ENCODE data around the gene RAB44.

RAB44 gene

DNA sequence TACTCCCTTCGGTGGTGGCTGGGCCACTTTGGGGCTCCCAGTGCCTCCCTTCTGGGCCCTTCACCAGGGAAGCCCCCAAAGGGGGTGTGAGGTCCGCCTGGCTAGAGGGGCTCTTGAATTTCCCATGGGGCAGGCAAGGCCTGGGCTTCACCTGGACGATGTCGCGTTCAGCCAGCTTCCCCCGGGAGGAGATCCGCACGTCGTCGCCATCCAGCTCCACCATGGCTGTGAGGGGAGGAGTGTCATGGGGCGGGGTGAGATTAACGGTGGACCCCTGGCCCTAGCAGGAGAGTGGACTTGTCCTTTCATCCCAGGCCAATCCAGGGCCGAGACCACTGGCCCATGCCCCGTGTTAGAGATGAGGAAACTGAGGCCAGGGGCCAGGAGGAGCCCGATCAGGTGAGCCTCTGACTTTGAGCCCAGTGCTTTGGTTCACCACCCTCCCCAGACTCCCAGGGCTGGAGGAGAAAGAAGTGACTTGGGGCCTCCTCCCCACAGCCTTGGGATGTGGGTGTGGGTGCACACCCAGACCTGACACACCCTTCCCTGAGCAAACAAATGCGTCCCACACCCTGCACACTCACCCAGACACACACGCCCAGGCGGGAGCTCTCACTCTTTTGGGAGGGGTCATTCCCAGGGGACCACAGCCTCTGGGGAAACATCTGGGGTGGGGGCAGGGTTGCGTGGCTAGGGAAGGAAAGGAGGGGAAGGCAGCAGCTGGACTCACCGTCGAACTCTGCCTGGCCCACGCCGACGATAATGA, 46.1 kb downstream of the RAB44 start:
- no peak for TF ChIP-seq ZFX (IDR thresholded peaks at IDR 0.05; ENCODE audit: borderline replicate concordance)
- TF ChIP-seq, protein P1, sequence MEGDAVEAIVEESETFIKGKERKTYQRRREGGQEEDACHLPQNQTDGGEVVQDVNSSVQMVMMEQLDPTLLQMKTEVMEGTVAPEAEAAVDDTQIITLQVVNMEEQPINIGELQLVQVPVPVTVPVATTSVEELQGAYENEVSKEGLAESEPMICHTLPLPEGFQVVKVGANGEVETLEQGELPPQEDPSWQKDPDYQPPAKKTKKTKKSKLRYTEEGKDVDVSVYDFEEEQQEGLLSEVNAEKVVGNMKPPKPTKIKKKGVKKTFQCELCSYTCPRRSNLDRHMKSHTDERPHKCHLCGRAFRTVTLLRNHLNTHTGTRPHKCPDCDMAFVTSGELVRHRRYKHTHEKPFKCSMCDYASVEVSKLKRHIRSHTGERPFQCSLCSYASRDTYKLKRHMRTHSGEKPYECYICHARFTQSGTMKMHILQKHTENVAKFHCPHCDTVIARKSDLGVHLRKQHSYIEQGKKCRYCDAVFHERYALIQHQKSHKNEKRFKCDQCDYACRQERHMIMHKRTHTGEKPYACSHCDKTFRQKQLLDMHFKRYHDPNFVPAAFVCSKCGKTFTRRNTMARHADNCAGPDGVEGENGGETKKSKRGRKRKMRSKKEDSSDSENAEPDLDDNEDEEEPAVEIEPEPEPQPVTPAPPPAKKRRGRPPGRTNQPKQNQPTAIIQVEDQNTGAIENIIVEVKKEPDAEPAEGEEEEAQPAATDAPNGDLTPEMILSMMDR (IDR thresholded peaks at IDR 0.05) = no peak
- H3K27ac ChIP-seq = no peak overlapping the region

DNA sequence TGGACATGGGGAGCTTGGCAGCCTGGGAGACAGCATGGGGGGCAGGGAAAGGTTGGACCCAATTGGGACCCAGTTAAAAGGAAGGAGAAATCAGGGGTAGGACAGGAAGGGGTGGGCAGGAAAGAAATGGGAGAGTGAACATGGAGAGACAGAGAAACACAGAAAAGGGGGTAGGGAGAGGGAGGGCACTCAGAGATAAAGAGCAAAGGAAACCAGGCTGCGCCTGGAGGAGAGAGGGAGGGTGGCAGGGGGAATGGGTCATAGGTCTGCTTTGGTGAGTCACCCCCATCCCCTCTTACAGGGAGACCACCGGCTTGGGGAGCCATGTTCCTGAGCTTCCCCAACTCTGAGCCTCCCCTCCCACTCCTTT, 46.7 kb downstream of the RAB44 start:
- TF ChIP-seq, protein P1 (IDR thresholded peaks at IDR 0.05) = no peak
- TF ChIP-seq ZFX (IDR thresholded peaks at IDR 0.05; ENCODE audit: borderline replicate concordance) = no peak
- H3K27ac ChIP-seq = no peak overlapping the region

DNA sequence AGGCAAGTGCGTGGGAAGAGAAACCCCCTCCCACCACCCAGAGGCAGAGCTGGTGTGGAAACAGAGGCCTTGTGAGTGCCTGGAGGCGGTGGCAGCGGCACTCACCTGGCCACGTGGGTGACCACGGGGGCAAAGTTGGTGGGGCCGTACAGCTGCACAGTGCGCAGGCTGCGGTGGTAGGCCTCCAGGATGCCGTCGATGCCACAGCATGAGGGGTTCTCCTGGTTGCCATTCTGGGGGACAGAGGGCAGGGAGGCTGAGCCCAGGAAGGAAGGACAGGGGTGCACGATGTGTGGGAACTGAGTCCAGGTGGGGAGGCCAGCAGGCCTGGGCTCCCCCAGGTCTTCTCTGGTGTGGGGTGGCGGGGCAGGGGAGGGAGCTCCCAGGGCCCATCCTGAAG, 47.7 kb downstream of the RAB44 start:
- H3K27ac ChIP-seq = no peak overlapping the region
- no peak for TF ChIP-seq ZFX (IDR thresholded peaks at IDR 0.05; ENCODE audit: borderline replicate concordance)
- TF ChIP-seq, protein P1 (IDR thresholded peaks at IDR 0.05) = no peak

DNA sequence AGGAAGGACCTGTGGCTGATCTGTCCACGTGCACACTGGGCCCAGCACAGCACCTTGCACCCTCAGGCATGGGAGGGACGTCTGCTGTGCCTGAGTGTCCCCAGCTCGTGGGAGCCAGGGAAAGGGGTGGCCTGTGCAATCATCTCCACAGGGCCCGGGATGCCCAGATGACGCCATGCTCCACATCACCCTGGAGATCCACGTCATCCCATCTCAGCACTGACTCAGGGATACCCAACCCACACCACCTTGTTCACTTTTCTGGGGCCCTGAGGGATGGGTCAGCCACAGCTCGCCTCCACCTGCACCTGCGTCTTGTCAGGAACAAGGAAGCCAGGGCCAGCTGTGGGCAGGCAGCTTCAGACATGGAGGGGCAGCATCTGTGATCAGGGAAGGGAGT, 48.2 kb downstream of the RAB44 start:
- TF ChIP-seq ZFX (IDR thresholded peaks at IDR 0.05; ENCODE audit: borderline replicate concordance) = no peak
- TF ChIP-seq, protein P1 (IDR thresholded peaks at IDR 0.05) = no peak

DNA sequence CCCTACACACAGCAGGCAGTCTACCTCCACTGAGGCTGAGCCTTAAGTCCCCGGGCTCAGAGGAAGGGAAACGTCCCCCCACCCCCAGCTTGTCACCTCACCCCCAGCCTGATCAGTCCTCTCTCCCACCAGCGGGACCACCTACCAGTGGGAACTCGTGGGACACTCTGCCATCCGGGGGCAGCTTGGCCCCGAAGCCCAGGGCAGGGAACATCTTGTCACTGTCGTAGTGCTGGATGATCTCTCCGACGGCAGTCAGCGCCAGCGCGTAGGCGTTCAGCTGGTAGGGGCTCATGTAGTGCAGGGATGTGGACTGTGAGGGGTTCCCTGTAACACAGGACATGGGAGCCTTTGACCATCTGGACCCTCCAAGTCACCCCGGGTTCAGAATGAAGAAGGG, 48.6 kb downstream of the RAB44 start:
- no peak for TF ChIP-seq ZFX (IDR thresholded peaks at IDR 0.05; ENCODE audit: borderline replicate concordance)
- TF ChIP-seq, protein P1 (IDR thresholded peaks at IDR 0.05) = no peak
- H3K27ac ChIP-seq = no peak overlapping the region

More for the DNA sequence above, 48.2 kb downstream of the RAB44 start:
- H3K27ac ChIP-seq = no peak overlapping the region

DNA sequence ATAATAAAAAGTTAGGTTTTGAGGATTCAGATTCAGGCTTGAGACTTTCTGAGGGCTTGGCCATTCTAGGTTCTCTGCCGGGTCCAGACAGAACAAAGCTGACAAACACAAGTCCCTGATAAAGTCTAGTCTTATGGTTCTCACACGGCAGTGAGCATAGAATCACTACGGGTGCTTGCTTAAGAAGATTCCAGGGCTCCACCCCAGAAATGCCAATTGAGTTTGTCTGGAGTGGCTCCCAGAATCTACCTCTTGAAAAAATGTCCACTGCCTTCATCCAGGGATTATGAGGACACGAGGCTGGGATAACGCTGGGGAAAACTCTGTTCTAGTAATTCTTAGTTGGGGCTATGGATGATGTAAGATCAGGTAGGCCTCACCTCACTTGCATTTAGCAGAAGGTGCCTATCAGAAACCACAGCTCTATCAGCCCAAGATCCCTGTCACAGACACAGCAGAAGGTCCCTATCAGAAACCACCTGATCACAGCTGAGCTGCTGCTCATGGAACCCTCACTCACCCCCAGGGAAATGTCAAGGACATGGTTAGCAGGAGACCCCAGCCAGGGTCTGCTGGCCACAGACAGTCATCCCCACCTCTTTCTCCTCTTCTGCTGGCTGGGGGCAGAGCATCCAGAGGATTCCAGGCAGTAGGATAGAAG, 52.3 kb downstream of the RAB44 start:
- TF ChIP-seq ZFX (IDR thresholded peaks at IDR 0.05; ENCODE audit: borderline replicate concordance) = no peak
- TF ChIP-seq, protein P1 (IDR thresholded peaks at IDR 0.05) = no peak

DNA sequence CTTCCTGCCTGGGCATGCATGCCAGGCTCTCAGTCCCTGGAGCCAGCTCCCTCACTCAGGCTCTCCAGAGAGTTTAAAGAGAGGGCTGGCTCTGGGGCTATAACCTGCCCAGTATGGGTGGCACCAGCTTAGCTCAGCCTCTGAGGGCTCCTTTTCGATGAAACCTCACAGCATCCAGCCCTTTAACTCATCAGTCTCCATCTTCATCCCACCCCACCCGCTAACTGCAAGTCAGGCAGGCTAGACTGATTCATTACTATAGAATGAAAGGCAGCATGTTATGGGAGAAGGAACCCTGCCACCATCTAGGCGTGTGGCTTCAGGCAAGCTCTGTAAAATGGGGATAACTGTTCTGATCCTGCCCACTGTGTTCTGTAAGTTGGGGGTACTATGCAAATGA, 53.5 kb downstream of the RAB44 start:
- no peak for TF ChIP-seq ZFX (IDR thresholded peaks at IDR 0.05; ENCODE audit: borderline replicate concordance)
- TF ChIP-seq, protein P1 (IDR thresholded peaks at IDR 0.05) = no peak
- no peak overlapping the region for H3K27ac ChIP-seq

More for the DNA sequence above, 52.3 kb downstream of the RAB44 start:
- H3K27ac ChIP-seq = no peak overlapping the region
